ENCODE data around the gene CCBE1.
"Not testable (repeated sequence)": the region's sequence is repeated elsewhere in the genome, so short reads cannot be mapped to it uniquely, and the experiment has no call there.

Gene CCBE1

GRCh38 chr18:59658941-59659340 lies 38.3 kb downstream of the CCBE1 start:
- no peaks in the 10 kb centered on the region for H3K27me3 Mint-ChIP-seq
- DNase-seq (no peak), ATAC-seq (no peak)
- H3K9me3 Mint-ChIP-seq, result no peaks in the 10 kb centered on the region
- H3K4me3 Mint-ChIP-seq, result no peak overlapping the region
- H3K4me1 Mint-ChIP-seq, result no peaks in the 10 kb centered on the region
- no peak overlapping the region for H3K27ac Mint-ChIP-seq

GRCh38 chr18:59657012-59657411 lies 40.2 kb downstream of the CCBE1 start:
- H3K9me3 Mint-ChIP-seq, result no peaks in the 10 kb centered on the region
- H3K4me1 Mint-ChIP-seq, result no peaks in the 10 kb centered on the region
- no peak overlapping the region for H3K4me3 Mint-ChIP-seq
- H3K27me3 Mint-ChIP-seq, result no peaks in the 10 kb centered on the region
- H3K27ac Mint-ChIP-seq, result no peak overlapping the region
- no peak for ATAC-seq
- DNase-seq, result no peak

GRCh38 chr18:59656373-59656887 lies 40.8 kb downstream of the CCBE1 start:
- no peak for ATAC-seq
- no peaks in the 10 kb centered on the region for H3K9me3 Mint-ChIP-seq
- H3K4me3 Mint-ChIP-seq, result no peak overlapping the region
- DNase-seq, result no peak
- no peaks in the 10 kb centered on the region for H3K27me3 Mint-ChIP-seq
- no peak overlapping the region for H3K27ac Mint-ChIP-seq
- H3K4me1 Mint-ChIP-seq, result no peaks in the 10 kb centered on the region

- no peak overlapping the region for H3K27ac Mint-ChIP-seq
- H3K27me3 Mint-ChIP-seq, result peaks cover 3% of the 10 kb centered on the region
- H3K4me1 Mint-ChIP-seq, result no peaks in the 10 kb centered on the region
- no peak overlapping the region for H3K4me3 Mint-ChIP-seq
- H3K9me3 Mint-ChIP-seq, result no peaks in the 10 kb centered on the region
- DNase-seq (no peak), ATAC-seq (no peak)
Measured at GRCh38 chr18:59655676-59656075, 41.5 kb downstream of the CCBE1 start.

DNA sequence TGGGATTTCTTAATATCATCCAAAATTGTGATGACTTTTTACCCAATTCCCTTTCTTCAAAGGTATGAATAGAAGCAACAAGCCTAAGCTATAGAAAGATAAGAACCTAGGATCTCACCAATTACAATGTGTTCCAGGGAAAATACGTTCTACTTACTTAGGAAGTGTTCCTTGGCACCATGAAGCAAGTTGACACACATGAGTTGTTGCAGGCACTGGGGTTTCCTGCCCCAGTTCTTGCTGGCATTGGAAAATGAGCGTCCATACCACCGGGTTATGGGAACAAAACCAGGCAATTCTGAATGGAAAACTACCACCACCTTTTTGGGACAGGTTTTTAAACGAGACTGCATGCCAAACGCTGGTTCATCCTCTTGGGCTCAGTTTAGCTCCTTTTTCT lies 46.2 kb downstream of the CCBE1 start:
- no peak overlapping the region for H3K4me3 Mint-ChIP-seq
- peaks cover 7% of the 10 kb centered on the region for H3K27me3 Mint-ChIP-seq
- no peak for DNase-seq
- no peak for ATAC-seq
- H3K4me1 Mint-ChIP-seq, result no peaks in the 10 kb centered on the region
- no peak overlapping the region for H3K27ac Mint-ChIP-seq
- H3K9me3 Mint-ChIP-seq, result no peaks in the 10 kb centered on the region

GRCh38 chr18:59650266-59650820 lies 46.9 kb downstream of the CCBE1 start:
- Mint-ChIP-seq H3K27me3 (peaks cover 7% of the 10 kb centered on the region), H3K27ac (no peak overlapping the region), H3K4me1 (no peaks in the 10 kb centered on the region), H3K4me3 (no peak overlapping the region), H3K9me3 (no peaks in the 10 kb centered on the region)
- DNase-seq, result no peak
- no peak for ATAC-seq

GRCh38 chr18:59649591-59649990 lies 47.6 kb downstream of the CCBE1 start:
- H3K27me3 Mint-ChIP-seq, result peaks cover 7% of the 10 kb centered on the region
- no peak for ATAC-seq
- H3K27ac Mint-ChIP-seq, result no peak overlapping the region
- H3K4me1 Mint-ChIP-seq, result no peaks in the 10 kb centered on the region
- H3K9me3 Mint-ChIP-seq, result no peaks in the 10 kb centered on the region
- DNase-seq, result no peak
- no peak overlapping the region for H3K4me3 Mint-ChIP-seq

DNA sequence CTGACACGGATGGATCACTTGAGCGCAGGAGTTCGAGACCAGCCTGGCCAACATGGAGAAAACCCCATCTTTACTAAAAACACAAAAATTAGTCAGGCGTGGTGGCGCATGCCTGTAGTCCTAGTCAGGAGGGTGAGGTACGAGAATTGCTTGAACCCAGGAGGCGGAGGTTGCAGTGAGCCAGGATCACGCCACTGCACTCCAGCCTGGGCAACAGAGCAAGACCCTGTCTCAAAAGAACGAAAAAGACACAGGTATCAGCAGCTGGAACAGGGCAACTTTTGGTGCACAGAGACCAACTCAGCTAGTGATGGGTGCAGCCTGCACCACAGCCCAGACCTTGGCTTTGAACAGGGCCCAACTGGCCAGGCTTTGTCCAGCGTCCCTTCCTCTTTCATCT lies 48.8 kb downstream of the CCBE1 start:
- H3K4me3 Mint-ChIP-seq, DNase-seq, H3K27ac Mint-ChIP-seq, H3K4me1 Mint-ChIP-seq, ATAC-seq, H3K27me3 Mint-ChIP-seq, H3K9me3 Mint-ChIP-seq: not testable (repeated sequence)

GRCh38 chr18:59646963-59647307 lies 50.3 kb downstream of the CCBE1 start:
- Mint-ChIP-seq H3K9me3 (no peaks in the 10 kb centered on the region), H3K27me3 (peaks cover 7% of the 10 kb centered on the region), H3K4me1 (no peaks in the 10 kb centered on the region), H3K4me3 (no peak overlapping the region), H3K27ac (no peak overlapping the region)
- DNase-seq, result no peak
- ATAC-seq, result no peak

- Mint-ChIP-seq H3K27me3 (peaks cover 7% of the 10 kb centered on the region), H3K4me1 (no peaks in the 10 kb centered on the region), H3K9me3 (no peaks in the 10 kb centered on the region), H3K27ac (no peak overlapping the region), H3K4me3 (no peak overlapping the region)
- ATAC-seq (no peak), DNase-seq (no peak)
Measured at GRCh38 chr18:59646228-59646962, 50.8 kb downstream of the CCBE1 start.

GRCh38 chr18:59643740-59644139 lies 53.5 kb downstream of the CCBE1 start:
- ATAC-seq (no peak), DNase-seq (no peak)
- Mint-ChIP-seq H3K9me3 (no peaks in the 10 kb centered on the region), H3K4me3 (no peak overlapping the region), H3K27me3 (no peaks in the 10 kb centered on the region), H3K4me1 (no peaks in the 10 kb centered on the region), H3K27ac (no peak overlapping the region)

DNA sequence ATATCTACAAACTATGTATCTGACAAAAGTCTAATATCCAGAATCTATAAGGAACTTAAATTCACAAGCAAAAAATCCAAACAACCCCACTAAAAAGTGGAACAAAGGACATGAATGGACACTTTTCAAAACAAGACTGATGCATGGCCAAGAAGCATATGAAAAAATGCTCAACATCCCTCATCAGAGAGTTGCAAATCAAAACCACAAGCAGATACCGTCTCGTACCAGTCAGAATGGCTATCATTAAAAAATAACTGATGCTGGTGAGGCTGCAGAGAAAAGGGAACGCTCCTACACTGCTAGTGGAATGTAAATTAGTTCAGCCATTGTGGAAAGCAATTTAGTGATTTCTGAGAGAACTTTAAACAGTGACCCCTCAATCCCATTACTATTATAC lies 56.5 kb downstream of the CCBE1 start:
- Mint-ChIP-seq H3K4me1 (no peaks in the 10 kb centered on the region), H3K27ac (no peak overlapping the region), H3K9me3 (no peaks in the 10 kb centered on the region), H3K4me3 (no peak overlapping the region), H3K27me3 (peaks cover 9% of the 10 kb centered on the region)
- ATAC-seq, result no peak
- no peak for DNase-seq

DNA sequence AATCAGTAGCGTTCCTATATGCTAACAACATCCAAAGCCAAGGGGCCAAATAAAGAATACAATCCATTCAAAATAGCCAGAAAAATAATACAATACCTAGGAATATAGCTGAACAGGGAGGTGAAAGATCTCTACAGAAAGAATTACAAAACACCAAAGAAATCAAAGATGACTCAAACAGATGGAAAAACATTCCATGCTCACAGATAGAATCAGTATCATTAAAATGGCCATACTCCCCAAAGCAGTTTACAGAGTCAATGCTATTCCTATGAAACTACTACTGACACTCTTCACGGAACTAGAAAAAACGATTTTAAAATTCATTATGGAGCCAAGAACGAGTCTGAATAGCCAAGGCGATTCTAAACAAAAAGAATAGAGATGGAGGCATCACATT lies 57.4 kb downstream of the CCBE1 start:
- no peaks in the 10 kb centered on the region for H3K9me3 Mint-ChIP-seq
- ATAC-seq (no peak), DNase-seq (no peak)
- H3K4me1 Mint-ChIP-seq, result no peaks in the 10 kb centered on the region
- no peak overlapping the region for H3K4me3 Mint-ChIP-seq
- H3K27ac Mint-ChIP-seq, result no peak overlapping the region
- peaks cover 11% of the 10 kb centered on the region for H3K27me3 Mint-ChIP-seq

DNA sequence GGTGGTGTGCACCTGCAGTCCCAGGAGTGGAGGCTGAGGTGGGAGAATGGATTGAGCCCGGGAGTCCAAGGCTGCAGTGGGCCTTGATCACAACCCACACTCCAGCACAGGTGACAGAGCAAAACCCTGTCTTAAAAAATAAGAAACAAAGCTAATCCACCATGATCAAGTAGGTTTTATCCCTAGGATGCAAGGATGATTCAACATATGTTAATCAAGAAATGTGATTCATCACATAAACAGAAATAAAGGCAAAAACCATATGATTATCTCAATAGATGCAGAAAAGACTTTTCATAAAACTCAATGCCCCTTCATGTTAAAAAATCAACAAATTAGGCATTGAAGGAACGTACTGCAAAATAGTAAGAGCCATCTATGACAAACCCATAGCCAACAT lies 58.1 kb downstream of the CCBE1 start:
- H3K4me3 Mint-ChIP-seq, result no peak overlapping the region
- H3K27ac Mint-ChIP-seq, result no peak overlapping the region

GRCh38 chr18:59633961-59634485 lies 63.2 kb downstream of the CCBE1 start:
- ATAC-seq (no peak), DNase-seq (no peak)
- H3K27me3 Mint-ChIP-seq, result peaks cover 25% of the 10 kb centered on the region
- H3K4me3 Mint-ChIP-seq, result no peak overlapping the region
- H3K4me1 Mint-ChIP-seq, result no peaks in the 10 kb centered on the region
- H3K9me3 Mint-ChIP-seq, result no peaks in the 10 kb centered on the region
- no peak overlapping the region for H3K27ac Mint-ChIP-seq

More for the DNA sequence above, 58.1 kb downstream of the CCBE1 start:
- H3K27me3 Mint-ChIP-seq, result peaks cover 11% of the 10 kb centered on the region
- DNase-seq, result no peak
- H3K4me1 Mint-ChIP-seq, result no peaks in the 10 kb centered on the region
- H3K9me3 Mint-ChIP-seq, result no peaks in the 10 kb centered on the region
- ATAC-seq, result no peak

DNA sequence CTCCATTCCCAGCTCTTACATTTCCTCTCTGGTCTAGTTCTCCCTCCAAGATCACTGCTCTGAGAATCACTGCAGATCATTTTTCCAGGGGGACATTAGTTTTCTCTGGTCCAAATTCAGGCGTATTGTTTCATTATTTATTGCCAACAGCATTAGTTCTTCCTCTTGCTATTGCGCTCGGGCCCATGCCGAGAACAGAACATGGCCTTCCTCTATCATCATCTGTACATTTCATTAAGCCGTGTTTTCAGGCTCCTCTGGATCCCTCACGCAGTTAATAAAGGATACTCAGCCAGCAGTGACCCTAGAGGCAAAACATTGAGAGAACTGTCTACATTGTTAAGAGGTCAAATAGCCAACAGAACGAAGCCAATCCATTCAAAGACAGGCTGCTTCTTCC lies 63.9 kb downstream of the CCBE1 start:
- Mint-ChIP-seq H3K4me3 (no peak overlapping the region), H3K27me3 (peaks cover 32% of the 10 kb centered on the region), H3K9me3 (no peaks in the 10 kb centered on the region), H3K27ac (no peak overlapping the region), H3K4me1 (no peaks in the 10 kb centered on the region)
- ATAC-seq, result no peak
- no peak for DNase-seq

Data from stimulated activated naive CD8-positive, alpha-beta T cell treated with anti-CD3 and anti-CD28 coated beads, Interleukin-15, amount 100 ng/mL, for 72 hours (primary cell).